PC-3 (cell line): ENCODE results near the gene MYO18A. TPM values are rescaled to one million over a fixed set of nuclear protein-coding genes. Genes with fewer than 3 reads are reported as not detected.

ENCODE experiments used
- ATAC-seq: fragments of 200-7000 bp; cut with Tn5 transposase; 2 replicates; pipeline ENCODE4 v1.9.1; 2020; ENCODE audit warnings: mild to moderate bottlenecking, moderate library complexity
- BruUV-seq: library from RNA; stranded (reverse); fragments of 400-500 nt; replicated peaks from 2 replicates; lab custom pipeline; 2021; lab: Mats Ljungman, UMichigan
- CTCF ChIA-PET: fragments of 300-600 bp; sonication (Branson Sonifier 250); formaldehyde crosslinking; loops from one replicate; lab custom pipeline; 2022; ENCODE audit warnings: antibody characterized with exemption; lab: Charles Lee
- POLR2A ChIA-PET: fragments of 300-600 bp; sonication (Branson Sonifier 250); formaldehyde crosslinking; loops from one replicate; lab custom pipeline; 2022; ENCODE audit warnings: antibody characterized with exemption; ENCODE audit not compliant: unreplicated experiment; lab: Charles Lee
- DNase-seq: peaks from one replicate; pipeline ENCODE4 v3.0.0-alpha.2; 2015
- H2AFZ ChIP-seq: fragments of 300-600 bp; sonication (generic); 2 replicates; pipeline ENCODE4 v1.6.0; 2016; ENCODE audit warnings: antibody characterized with exemption, low read length
- H3F3A ChIP-seq: fragments of 300-600 bp; sonication (generic); one replicate; pipeline ENCODE4 v1.6.0; 2017; ENCODE audit warnings: antibody characterized with exemption, low read length, control low read depth, mild to moderate bottlenecking; ENCODE audit not compliant: unreplicated experiment
- H3K27ac ChIP-seq: fragments of 300-600 bp; sonication (generic); 2 replicates; pipeline ENCODE4 v1.5.1; 2016; ENCODE audit warnings: mild to moderate bottlenecking, low read length
- H3K27me3 ChIP-seq: fragments of 300-600 bp; sonication (generic); 2 replicates; pipeline ENCODE4 v1.6.1; 2016; ENCODE audit warnings: low read length, mixed read lengths
- H3K36me3 ChIP-seq: fragments of 300-600 bp; sonication (generic); 2 replicates; pipeline ENCODE4 v1.6.1; 2016; ENCODE audit warnings: low read depth, mixed run types, low read length, mixed read lengths
- H3K4me1 ChIP-seq: fragments of 300-600 bp; sonication (generic); 2 replicates; pipeline ENCODE4 v1.5.1; 2016; ENCODE audit warnings: low read length; ENCODE audit not compliant: insufficient read depth
- H3K4me2 ChIP-seq: fragments of 300-600 bp; sonication (generic); 2 replicates; pipeline ENCODE4 v1.6.0; 2016; ENCODE audit warnings: low read length
- H3K4me3 ChIP-seq: fragments of 300-600 bp; sonication (generic); 2 replicates; pipeline ENCODE4 v1.5.1; 2016; ENCODE audit warnings: mild to moderate bottlenecking, low read length, mixed read lengths
- H3K79me2 ChIP-seq: fragments of 300-600 bp; sonication (generic); 2 replicates; pipeline ENCODE4 v1.6.1; 2017; ENCODE audit warnings: low read length, mixed read lengths
- H3K9ac ChIP-seq: fragments of 300-600 bp; sonication (generic); 2 replicates; pipeline ENCODE4 v1.6.0; 2016; ENCODE audit warnings: mild to moderate bottlenecking, low read length
- H3K9me2 ChIP-seq: fragments of 300-600 bp; sonication (generic); replicated peaks from 2 replicates; pipeline ENCODE4 v1.6.1; 2016; ENCODE audit warnings: mixed run types, low read length, mixed read lengths
- H3K9me3 ChIP-seq: fragments of 300-600 bp; sonication (generic); 2 replicates; pipeline ENCODE4 v1.6.1; 2016; ENCODE audit warnings: low read length, mixed read lengths
- H4K20me1 ChIP-seq: fragments of 300-600 bp; sonication (generic); 2 replicates; pipeline ENCODE4 v1.6.1; 2016; ENCODE audit warnings: low read length, mixed read lengths
- CTCF ChIP-seq: fragments of 300-600 bp; sonication (generic); conservative IDR thresholded peaks from 2 replicates; pipeline ENCODE4 v1.5.1; 2017; ENCODE audit warnings: antibody characterized with exemption, low read depth, mild to moderate bottlenecking, low read length
- EZH2 ChIP-seq: fragments of 300-600 bp; sonication (generic); IDR thresholded peaks from one replicate; pipeline ENCODE4 v1.6.1; 2017; ENCODE audit warnings: antibody characterized with exemption, mild to moderate bottlenecking, low read length; ENCODE audit not compliant: unreplicated experiment
- EZH2phosphoT487 ChIP-seq: fragments of 300-600 bp; sonication (generic); IDR thresholded peaks from 2 replicates; pipeline ENCODE4 v1.6.1; 2018; ENCODE audit warnings: mild to moderate bottlenecking, antibody characterized with exemption, low read length, borderline replicate concordance
- intact Hi-C: fragments of 100-400 bp; cut with micrococcal nuclease; formaldehyde crosslinking; loops from 2 replicates; pipeline ENCODE4 v1.9.0; 2023
- total RNA-seq: library from RNA; depleted of rRNA; stranded (reverse); fragments of >200 nt; gene quantifications from 2 replicates; pipeline ENCODE4 v1.2.3, GENCODE V29; 2014

MYO18A gene
- total RNA-seq, 1 experiment from 2014 or later, result 28.0 TPM

GRCh38 chr17:29162909-29163341 is 17.3 kb downstream of the MYO18A start:
- ChIA-PET CTCF (no interaction called here), POLR2A (no interaction called here)
- no peaks in the 10 kb centered on the region for H3K9me3 ChIP-seq
- intact Hi-C loops, result no loop called here
- TF ChIP-seq EZH2phosphoT487, result no peak
- TF ChIP-seq EZH2, result no peak
- TF ChIP-seq CTCF, result no peak
- no peaks in the 10 kb centered on the region for H3K4me1 ChIP-seq
- DNase-seq (no peak), ATAC-seq (no peak)
- no peaks in the 10 kb centered on the region for H3K27me3 ChIP-seq
- no peak overlapping the region for H3K4me3 ChIP-seq
- H4K20me1 ChIP-seq, result no peaks in the 10 kb centered on the region
- BruUV-seq, result no TSS peak
- no peaks in the 10 kb centered on the region for H3K9me2 ChIP-seq
- H3F3A ChIP-seq, result no peaks in the 10 kb centered on the region
- no peak overlapping the region for H2AFZ ChIP-seq
- H3K36me3 ChIP-seq, result no peaks in the 10 kb centered on the region; the same call in 1 of the 2 replicates
- H3K27ac ChIP-seq, result no peak overlapping the region
- H3K79me2 ChIP-seq, result peaks cover 9% of the 10 kb centered on the region; the same call in 1 of the 2 replicates
- H3K9ac ChIP-seq, result no peak overlapping the region
- no peak overlapping the region for H3K4me2 ChIP-seq

GRCh38 chr17:29162082-29162908 is 17.9 kb downstream of the MYO18A start:
- ChIA-PET POLR2A (no interaction called here), CTCF (no interaction called here)
- Histone ChIP-seq H3K27ac (no peak overlapping the region), H3K9me3 (no peaks in the 10 kb centered on the region), H4K20me1 (no peaks in the 10 kb centered on the region), H3K4me1 (peaks cover 6% of the 10 kb centered on the region; the same call in 1 of the 2 replicates), H3K4me3 (no peak overlapping the region), H3K36me3 (no peaks in the 10 kb centered on the region; the same call in 1 of the 2 replicates), H3K9me2 (no peaks in the 10 kb centered on the region), H3K27me3 (no peaks in the 10 kb centered on the region), H3K79me2 (peaks cover 9% of the 10 kb centered on the region; the same call in 1 of the 2 replicates), H3K9ac (no peak overlapping the region), H3K4me2 (no peak overlapping the region), H2AFZ (no peak overlapping the region), H3F3A (no peaks in the 10 kb centered on the region)
- intact Hi-C loops, result no loop called here
- ATAC-seq (no peak), DNase-seq (no peak)
- no peak for TF ChIP-seq CTCF
- TF ChIP-seq EZH2phosphoT487, result no peak
- no peak for TF ChIP-seq EZH2
- BruUV-seq, result no TSS peak

DNA sequence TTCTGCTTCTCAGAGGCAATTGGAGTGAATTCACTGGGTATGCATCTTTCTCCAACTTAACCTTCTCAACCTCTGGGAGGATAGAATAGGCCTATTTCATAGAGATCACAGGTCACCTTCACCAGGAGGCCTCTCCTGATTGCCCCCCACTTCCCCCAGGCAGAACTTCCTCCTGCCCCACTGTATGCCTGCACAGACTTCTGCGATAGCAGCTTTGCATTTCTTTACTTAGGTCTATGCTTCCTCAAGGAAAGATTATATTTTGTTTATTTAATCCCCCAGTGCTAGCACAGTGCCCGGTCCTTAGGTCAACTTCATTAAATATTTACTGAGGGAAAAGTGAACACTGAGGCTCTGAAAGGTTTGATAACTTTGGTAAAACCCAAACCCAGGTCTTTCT is 19.9 kb downstream of the MYO18A start:
- no TSS peak for BruUV-seq
- H3K27ac ChIP-seq, result no peak overlapping the region
- H3K79me2 ChIP-seq, result peaks cover 24% of the 10 kb centered on the region
- no peaks in the 10 kb centered on the region for H3K27me3 ChIP-seq
- no peaks in the 10 kb centered on the region; the same call in 1 of the 2 replicates for H3K36me3 ChIP-seq
- no peaks in the 10 kb centered on the region for H3K9me3 ChIP-seq
- no peak for DNase-seq
- no peak overlapping the region for H3K4me2 ChIP-seq
- no peak overlapping the region for H2AFZ ChIP-seq
- no peaks in the 10 kb centered on the region for H3F3A ChIP-seq
- CTCF ChIA-PET, result no interaction called here
- intact Hi-C loops, result no loop called here
- peaks cover 24% of the 10 kb centered on the region for H3K4me1 ChIP-seq
- TF ChIP-seq EZH2, result no peak
- TF ChIP-seq EZH2phosphoT487, result no peak
- TF ChIP-seq CTCF, result no peak
- H3K9me2 ChIP-seq, result no peaks in the 10 kb centered on the region
- no peak overlapping the region for H3K9ac ChIP-seq
- no peak overlapping the region for H3K4me3 ChIP-seq
- no peaks in the 10 kb centered on the region for H4K20me1 ChIP-seq
- no peak for ATAC-seq
- POLR2A ChIA-PET, result no interaction called here
